ENCODE results near the gene CREB3. TPM values are rescaled to one million over a fixed set of nuclear protein-coding genes. Genes with fewer than 3 reads are reported as not detected.

The CREB3 gene
- total RNA-seq, 4 donors from 2014 or later, result 17.8 to 39.6 (median 26.2) TPM

- H3K4me3 ChIP-seq, result no peak overlapping the region
- H3K9me3 ChIP-seq, result no peaks in the 10 kb centered on the region
- TF ChIP-seq CTCF (IDR thresholded peaks at IDR 0.05 in 4 of 5, conservative IDR thresholded peaks at IDR 0.05 in 1 of 5) (no peak), POLR2A (IDR thresholded peaks at IDR 0.05) (no peak)
- in situ Hi-C loops (cut with MboI; ENCODE audit: low sequenced_read_pairs in 4 of 4) (no loop called here), intact Hi-C loops (cut with DNase I; ENCODE audit: low total_unique reads) (no loop called here)
- ATAC-seq (no peak), DNase-seq (no peak)
- H3K27me3 ChIP-seq, result no peaks in the 10 kb centered on the region
- peaks cover 0 to 15% of the 10 kb centered on the region in 2 donors for H3K36me3 ChIP-seq
- H3K4me1 ChIP-seq, result peaks cover 19 to 21% of the 10 kb centered on the region in 2 donors
- H3K27ac ChIP-seq, result peak overlapping the region; percentile 81 to 95 (median 83)
Measured at GRCh38 chr9:35758475-35759050, 26.1 kb downstream of the CREB3 start.

GRCh38 chr9:35759795-35760194 is 27.3 kb downstream of the CREB3 start:
- Histone ChIP-seq H3K27me3 (no peaks in the 10 kb centered on the region), H3K9me3 (no peaks in the 10 kb centered on the region), H3K27ac (no peak overlapping the region), H3K36me3 (peaks cover 0 to 3% of the 10 kb centered on the region in 2 donors), H3K4me3 (no peak overlapping the region), H3K4me1 (peaks cover 19 to 21% of the 10 kb centered on the region in 2 donors)
- no peak for TF ChIP-seq CTCF (IDR thresholded peaks at IDR 0.05 in 4 of 5, conservative IDR thresholded peaks at IDR 0.05 in 1 of 5)
- no peak for TF ChIP-seq POLR2A (IDR thresholded peaks at IDR 0.05)
- DNase-seq, result no peak
- in situ Hi-C loops (cut with MboI; ENCODE audit: low sequenced_read_pairs in 4 of 4), result no loop called here
- intact Hi-C loops (cut with DNase I; ENCODE audit: low total_unique reads), result no loop called here
- no peak for ATAC-seq

- intact Hi-C loops (cut with DNase I; ENCODE audit: low total_unique reads), result no loop called here
- DNase-seq (no peak), ATAC-seq (no peak)
- TF ChIP-seq POLR2A (IDR thresholded peaks at IDR 0.05), result no peak
- Histone ChIP-seq H3K4me3 (no peak overlapping the region), H3K9me3 (no peaks in the 10 kb centered on the region), H3K36me3 (no peaks in the 10 kb centered on the region), H3K27me3 (no peaks in the 10 kb centered on the region), H3K27ac (no peak overlapping the region), H3K4me1 (peaks cover 19 to 21% of the 10 kb centered on the region in 2 donors)
- in situ Hi-C loops (cut with MboI; ENCODE audit: low sequenced_read_pairs in 4 of 4), result no loop called here
Measured at GRCh38 chr9:35760651-35761050, 28.2 kb downstream of the CREB3 start.

- no peak overlapping the region for H3K27ac ChIP-seq
- intact Hi-C loops (cut with DNase I; ENCODE audit: low total_unique reads), result no loop called here
- no peak for ATAC-seq
- H3K27me3 ChIP-seq, result no peaks in the 10 kb centered on the region
- DNase-seq, result no peak
- no peaks in the 10 kb centered on the region for H3K36me3 ChIP-seq
- H3K4me1 ChIP-seq, result peaks cover 0 to 7% of the 10 kb centered on the region in 2 donors
- TF ChIP-seq POLR2A (IDR thresholded peaks at IDR 0.05), result no peak
- no peak for TF ChIP-seq CTCF (IDR thresholded peaks at IDR 0.05 in 4 of 5, conservative IDR thresholded peaks at IDR 0.05 in 1 of 5)
- no peak overlapping the region for H3K4me3 ChIP-seq
- H3K9me3 ChIP-seq, result no peaks in the 10 kb centered on the region
- in situ Hi-C loops (cut with MboI; ENCODE audit: low sequenced_read_pairs in 4 of 4), result no loop called here
Measured at GRCh38 chr9:35763181-35763580, 30.7 kb downstream of the CREB3 start.

- H3K36me3 ChIP-seq, result no peaks in the 10 kb centered on the region
- H3K9me3 ChIP-seq, result no peaks in the 10 kb centered on the region
- no peak overlapping the region for H3K27ac ChIP-seq
- peaks cover 0 to 6% of the 10 kb centered on the region in 2 donors for H3K4me1 ChIP-seq
- in situ Hi-C loops (cut with MboI; ENCODE audit: low sequenced_read_pairs in 4 of 4) (no loop called here), intact Hi-C loops (cut with DNase I; ENCODE audit: low total_unique reads) (no loop called here)
- no peak overlapping the region for H3K4me3 ChIP-seq
- no peak for ATAC-seq
- TF ChIP-seq CTCF (IDR thresholded peaks at IDR 0.05 in 4 of 5, conservative IDR thresholded peaks at IDR 0.05 in 1 of 5) (no peak), POLR2A (IDR thresholded peaks at IDR 0.05) (no peak)
- no peaks in the 10 kb centered on the region for H3K27me3 ChIP-seq
- no peak for DNase-seq
Measured at GRCh38 chr9:35763803-35764202, 31.3 kb downstream of the CREB3 start.
